HCT116 (cell line): ENCODE measurements around the gene CENATAC. TPM values are rescaled to one million over a fixed set of nuclear protein-coding genes. Genes with fewer than 3 reads are reported as not detected.

Experiments
- ATAC-seq: fragments of 200-7000 bp; cut with Tn5 transposase; 2 replicates; pipeline ENCODE4 v1.9.1; 2020; ENCODE audit warnings: mild to moderate bottlenecking, moderate library complexity
- BruUV-seq: library from RNA; stranded (reverse); fragments of 400-500 nt; replicated peaks from 2 replicates; lab custom pipeline; 2021; lab: Mats Ljungman, UMichigan
- CTCF ChIA-PET: fragments of 300-600 bp; sonication (Branson Sonifier 250); formaldehyde crosslinking; loops from one replicate; lab custom pipeline; 2021; ENCODE audit warnings: antibody characterized with exemption; lab: Charles Lee
- POLR2A ChIA-PET: fragments of 300-600, 350-600 bp; sonication (Branson Sonifier 250); formaldehyde crosslinking; loops from one replicate; lab custom pipeline; 2021; ENCODE audit warnings: antibody characterized with exemption; lab: Charles Lee
- RAD21 ChIA-PET, 2 experiments: fragments of 300-600 bp; sonication (Branson Sonifier 250); formaldehyde crosslinking; loops; one replicate each; lab custom pipeline; 2023; ENCODE audit warnings: low total read pairs in 2 of 2; ENCODE audit not compliant: uncharacterized antibody in 2 of 2, unreplicated experiment in 2 of 2, low non-redundant PET in 1 of 2; lab: Charles Lee
- DNase-seq: peaks from one replicate; pipeline ENCODE4 v3.0.0-alpha.2; 2010; ENCODE audit warnings: low read depth, low spot score
- H2AFZ ChIP-seq: fragments of 200-600 bp; shearing (Covaris generic), sonication (generic); 2 replicates; pipeline ENCODE4 v1.6.1; 2017; ENCODE audit warnings: low read depth, mixed run types, mixed read lengths, antibody characterized with exemption, low read length; ENCODE audit not compliant: poor library complexity, severe bottlenecking
- H3K27ac ChIP-seq: 2 replicates; pipeline ENCODE4 v1.5.1; 2012; ENCODE audit warnings: low read depth, low read length
- H3K27me3 ChIP-seq: fragments of 200-600 bp; sonication (generic); 2 replicates; pipeline ENCODE4 v1.6.1; 2016; ENCODE audit warnings: mixed run types, low read length, mixed read lengths; ENCODE audit not compliant: insufficient read depth
- H3K36me3 ChIP-seq, 2 experiments: fragments of 200-500 bp in 1 of 2; fragments of 200-600 bp in 1 of 2; sonication (Bioruptor generic) in 1 of 2; sonication (generic) in 1 of 2; 2 replicates each; pipeline versions ENCODE4 v1.5.1 to v1.6.1; 2014 to 2016; ENCODE audit warnings: low read length in 2 of 2, inconsistent platforms in 1 of 2, mixed read lengths in 1 of 2, mixed run types in 1 of 2; ENCODE audit not compliant: insufficient read depth in 2 of 2, control insufficient read depth in 1 of 2
- H3K4me1 ChIP-seq, 2 experiments: fragments of 200-600 bp in 1 of 2; sonication (generic) in 1 of 2; 2 replicates each; pipeline versions ENCODE4 v1.5.1 to v1.6.1; 2012 to 2017; ENCODE audit warnings: low read length in 2 of 2, inconsistent platforms in 1 of 2, mild to moderate bottlenecking in 1 of 2, mixed read lengths in 1 of 2, mixed run types in 1 of 2, moderate library complexity in 1 of 2; ENCODE audit not compliant: insufficient read depth in 2 of 2, control insufficient read depth in 1 of 2
- H3K4me2 ChIP-seq: fragments of 200-600 bp; sonication (generic); 2 replicates; pipeline ENCODE4 v1.6.1; 2017; ENCODE audit warnings: mixed run types, low read length, mixed read lengths
- H3K4me3 ChIP-seq, 2 experiments: fragments of 200-600 bp in 1 of 2; sonication (generic) in 1 of 2; replicated peaks in 1 of 2; 2 replicates each; pipeline ENCODE4 v1.5.1; 2011 to 2016; ENCODE audit warnings: low read length in 2 of 2, control low read depth in 1 of 2, low read depth in 1 of 2, mild to moderate bottlenecking in 1 of 2, mixed read lengths in 1 of 2, mixed run types in 1 of 2
- H3K79me2 ChIP-seq: fragments of 200-600 bp; sonication (generic); 2 replicates; pipeline ENCODE4 v1.6.1; 2017; ENCODE audit warnings: mild to moderate bottlenecking, mixed run types, low read length, moderate library complexity, mixed read lengths; ENCODE audit not compliant: insufficient read depth
- H3K9ac ChIP-seq: fragments of 200-600 bp; sonication (generic); 2 replicates; pipeline ENCODE4 v1.6.1; 2016; ENCODE audit warnings: low read length, mixed read lengths
- H3K9me2 ChIP-seq: fragments of 200-600 bp; sonication (generic), shearing (Covaris generic); 2 replicates; pipeline ENCODE4 v1.6.1; 2017; ENCODE audit warnings: mixed run types, mild to moderate bottlenecking, moderate library complexity; ENCODE audit not compliant: insufficient read depth
- H3K9me3 ChIP-seq, 2 experiments: fragments of 200-500 bp in 1 of 2; fragments of 200-600 bp in 1 of 2; sonication (Bioruptor generic) in 1 of 2; sonication (generic) in 1 of 2; 2 replicates each; pipeline ENCODE4 v1.6.1; 2014 to 2017; ENCODE audit warnings: low read length in 2 of 2, mixed read lengths in 2 of 2, inconsistent platforms in 1 of 2, low read depth in 1 of 2, mild to moderate bottlenecking in 1 of 2, mixed run types in 1 of 2, moderate library complexity in 1 of 2; ENCODE audit not compliant: control insufficient read depth in 1 of 2, insufficient read depth in 1 of 2
- H4K20me1 ChIP-seq: fragments of 200-600 bp; sonication (generic), shearing (Covaris generic); 2 replicates; pipeline ENCODE4 v1.6.1; 2017; ENCODE audit warnings: mixed run types, mild to moderate bottlenecking, moderate library complexity; ENCODE audit not compliant: insufficient read depth
- CBX3 ChIP-seq: IDR thresholded peaks from 2 replicates; pipeline ENCODE4 v1.6.1; 2012; ENCODE audit warnings: low read depth
- CEBPB ChIP-seq: IDR thresholded peaks from 2 replicates; pipeline ENCODE4 v1.6.1; 2012; ENCODE audit warnings: low read depth
- ELF1 ChIP-seq: IDR thresholded peaks from 2 replicates; pipeline ENCODE4 v1.6.1; 2012; ENCODE audit warnings: low read depth, borderline replicate concordance
- EZH2 ChIP-seq: fragments of 200-600 bp; sonication (generic); IDR thresholded peaks from 2 replicates; pipeline ENCODE4 v1.6.1; 2017; ENCODE audit warnings: antibody characterized with exemption, mixed run types
- EZH2phosphoT487 ChIP-seq: fragments of 200-600 bp; IDR thresholded peaks from 2 replicates; pipeline ENCODE4 v1.6.1; 2018; ENCODE audit warnings: antibody characterized with exemption, borderline replicate concordance
- FOSL1 ChIP-seq: IDR thresholded peaks from 2 replicates; pipeline ENCODE4 v1.6.1; 2012; ENCODE audit warnings: low read depth
- POLR2A ChIP-seq: IDR thresholded peaks from 2 replicates; pipeline ENCODE4 v1.7.0; 2011; ENCODE audit warnings: borderline replicate concordance; ENCODE audit not compliant: insufficient read depth, insufficient read length; ENCODE audit errors: extremely low read depth
- POLR2AphosphoS5 ChIP-seq: IDR thresholded peaks from 2 replicates; pipeline ENCODE4 v1.6.1; 2011; ENCODE audit warnings: mild to moderate bottlenecking, low read depth, low read length, moderate library complexity
- RAD21 ChIP-seq: IDR thresholded peaks from 2 replicates; pipeline ENCODE4 v1.6.1; 2012; ENCODE audit warnings: low read depth, mild to moderate bottlenecking
- SIN3A ChIP-seq: IDR thresholded peaks from 2 replicates; pipeline ENCODE4 v1.6.1; 2012; ENCODE audit warnings: low read depth
- SRF ChIP-seq: IDR thresholded peaks from 2 replicates; pipeline ENCODE4 v1.6.1; 2012; ENCODE audit warnings: low read depth
- TCF7L2 ChIP-seq: IDR thresholded peaks from 2 replicates; pipeline ENCODE4 v1.7.0; 2011; ENCODE audit warnings: borderline replicate concordance, inconsistent platforms; ENCODE audit not compliant: insufficient read depth, insufficient read length; ENCODE audit errors: extremely low read depth
- YY1 ChIP-seq: IDR thresholded peaks from 2 replicates; pipeline ENCODE4 v1.6.1; 2011; ENCODE audit warnings: low read length, low read depth, moderate library complexity, mild to moderate bottlenecking; ENCODE audit not compliant: insufficient replicate concordance; ENCODE audit errors: extremely low read depth
- ZFX ChIP-seq: fragments of 450-650 bp; IDR thresholded peaks from 2 replicates; pipeline ENCODE4 v1.6.1; 2017
- ZNF274 ChIP-seq: fragments of 200-500 bp; sonication (Bioruptor generic); IDR thresholded peaks from 2 replicates; pipeline ENCODE4 v1.6.1; 2014; ENCODE audit warnings: mild to moderate bottlenecking, low read depth, low read length, inconsistent platforms
- intact Hi-C: fragments of 100-400 bp; cut with micrococcal nuclease; formaldehyde crosslinking; loops from 2 replicates; pipeline ENCODE4 v1.10.0; 2022
- total RNA-seq: library from RNA; stranded (reverse); gene quantifications from one replicate; pipeline ENCODE4 v1.2.1, GENCODE V29; 2021; ENCODE audit not compliant: unreplicated experiment
- TF ChIP-seq, protein P1 (sequence below): IDR thresholded peaks from 2 replicates; pipeline ENCODE4 v1.6.1; 2012; ENCODE audit warnings: low read depth
- TF ChIP-seq, protein P2 (sequence below): IDR thresholded peaks from 2 replicates; pipeline ENCODE4 v1.6.1; 2011; ENCODE audit warnings: mild to moderate bottlenecking, low read length, moderate library complexity; ENCODE audit not compliant: insufficient replicate concordance; ENCODE audit errors: extremely low read depth
- TF ChIP-seq, protein P3 (sequence below), 3 experiments: fragments of 200-600 bp in 1 of 3; sonication (generic) in 1 of 3; IDR thresholded peaks in 2 of 3; conservative IDR thresholded peaks in 1 of 3; 2 replicates each; pipeline ENCODE4 v1.5.1; 2012 to 2017; ENCODE audit warnings: low read depth in 2 of 3, low read length in 2 of 3, antibody characterized with exemption in 1 of 3, borderline replicate concordance in 1 of 3, control low read depth in 1 of 3, mild to moderate bottlenecking in 1 of 3, mixed read lengths in 1 of 3, mixed run types in 1 of 3, moderate library complexity in 1 of 3; ENCODE audit not compliant: insufficient read depth in 1 of 3
- TF ChIP-seq, protein P4 (sequence below): IDR thresholded peaks from 2 replicates; pipeline ENCODE4 v1.6.1; 2012

CENATAC gene
- total RNA-seq, 1 experiment from 2014 or later, result 28.9 TPM

DNA sequence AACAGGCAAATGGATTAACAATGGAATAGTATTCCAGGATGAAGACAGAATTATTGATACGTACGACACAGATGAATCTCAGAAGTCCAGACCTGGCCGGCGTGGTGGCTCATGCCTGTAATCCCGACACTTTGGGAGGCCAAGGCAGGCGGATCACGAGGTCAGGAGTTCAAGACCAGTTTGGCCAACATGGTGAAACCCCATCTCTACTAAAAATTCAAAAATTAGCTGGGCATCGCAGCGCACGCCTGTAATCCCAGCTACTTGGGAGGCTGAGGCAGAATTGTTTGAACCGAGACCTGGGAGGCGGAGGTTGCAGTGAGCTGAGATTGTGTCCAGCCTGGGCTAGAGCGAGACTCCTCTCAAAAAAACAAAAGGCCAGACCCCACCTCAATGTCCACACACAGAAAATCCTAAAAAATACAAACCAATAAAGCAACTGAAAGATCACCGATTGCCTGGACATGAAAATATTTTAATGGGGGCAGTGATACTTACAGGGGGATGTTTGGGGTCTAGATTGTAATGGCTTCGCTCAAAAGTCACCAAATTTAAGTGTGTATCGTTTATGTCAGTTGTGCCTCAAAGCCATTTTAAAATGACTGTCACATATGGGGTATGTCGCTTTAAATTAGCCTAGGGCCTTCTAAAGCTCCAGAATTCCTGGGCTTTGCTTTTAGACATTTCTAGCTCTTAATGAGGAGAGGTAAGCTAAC is 16.4 kb downstream of the CENATAC start:
- H3K9ac ChIP-seq, result no peak overlapping the region
- CTCF ChIA-PET, result no interaction called here
- H3K79me2 ChIP-seq, result peaks cover 44% of the 10 kb centered on the region
- no peak for DNase-seq
- no peak overlapping the region for H3K4me3 ChIP-seq
- no peaks in the 10 kb centered on the region for H3K9me2 ChIP-seq
- intact Hi-C loops, result no loop called here
- POLR2A ChIA-PET, result interaction anchor here (0.7 to 1.5 kb wide), 2 partner anchors 73 to 107 kb away, joined by 3 read pairs; partner anchors contain the start of gene HINFP
- H3K27me3 ChIP-seq, result no peaks in the 10 kb centered on the region
- TF ChIP-seq POLR2A (no peak), SRF (no peak), RAD21 (no peak), FOSL1 (0 out of 2 replicates have a peak, but pooled peaks have one; percentile 0), POLR2AphosphoS5 (peak; percentile 60), ZFX (no peak), TCF7L2 (no peak), EZH2 (no peak), YY1 (no peak), SIN3A (0 out of 2 replicates have a peak, but pooled peaks have one; percentile 40), CEBPB (no peak), CBX3 (no peak), ZNF274 (no peak), EZH2phosphoT487 (no peak), ELF1 (no peak)
- TF ChIP-seq, protein P1, sequence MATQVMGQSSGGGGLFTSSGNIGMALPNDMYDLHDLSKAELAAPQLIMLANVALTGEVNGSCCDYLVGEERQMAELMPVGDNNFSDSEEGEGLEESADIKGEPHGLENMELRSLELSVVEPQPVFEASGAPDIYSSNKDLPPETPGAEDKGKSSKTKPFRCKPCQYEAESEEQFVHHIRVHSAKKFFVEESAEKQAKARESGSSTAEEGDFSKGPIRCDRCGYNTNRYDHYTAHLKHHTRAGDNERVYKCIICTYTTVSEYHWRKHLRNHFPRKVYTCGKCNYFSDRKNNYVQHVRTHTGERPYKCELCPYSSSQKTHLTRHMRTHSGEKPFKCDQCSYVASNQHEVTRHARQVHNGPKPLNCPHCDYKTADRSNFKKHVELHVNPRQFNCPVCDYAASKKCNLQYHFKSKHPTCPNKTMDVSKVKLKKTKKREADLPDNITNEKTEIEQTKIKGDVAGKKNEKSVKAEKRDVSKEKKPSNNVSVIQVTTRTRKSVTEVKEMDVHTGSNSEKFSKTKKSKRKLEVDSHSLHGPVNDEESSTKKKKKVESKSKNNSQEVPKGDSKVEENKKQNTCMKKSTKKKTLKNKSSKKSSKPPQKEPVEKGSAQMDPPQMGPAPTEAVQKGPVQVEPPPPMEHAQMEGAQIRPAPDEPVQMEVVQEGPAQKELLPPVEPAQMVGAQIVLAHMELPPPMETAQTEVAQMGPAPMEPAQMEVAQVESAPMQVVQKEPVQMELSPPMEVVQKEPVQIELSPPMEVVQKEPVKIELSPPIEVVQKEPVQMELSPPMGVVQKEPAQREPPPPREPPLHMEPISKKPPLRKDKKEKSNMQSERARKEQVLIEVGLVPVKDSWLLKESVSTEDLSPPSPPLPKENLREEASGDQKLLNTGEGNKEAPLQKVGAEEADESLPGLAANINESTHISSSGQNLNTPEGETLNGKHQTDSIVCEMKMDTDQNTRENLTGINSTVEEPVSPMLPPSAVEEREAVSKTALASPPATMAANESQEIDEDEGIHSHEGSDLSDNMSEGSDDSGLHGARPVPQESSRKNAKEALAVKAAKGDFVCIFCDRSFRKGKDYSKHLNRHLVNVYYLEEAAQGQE, result no peak
- TF ChIP-seq, protein P2, sequence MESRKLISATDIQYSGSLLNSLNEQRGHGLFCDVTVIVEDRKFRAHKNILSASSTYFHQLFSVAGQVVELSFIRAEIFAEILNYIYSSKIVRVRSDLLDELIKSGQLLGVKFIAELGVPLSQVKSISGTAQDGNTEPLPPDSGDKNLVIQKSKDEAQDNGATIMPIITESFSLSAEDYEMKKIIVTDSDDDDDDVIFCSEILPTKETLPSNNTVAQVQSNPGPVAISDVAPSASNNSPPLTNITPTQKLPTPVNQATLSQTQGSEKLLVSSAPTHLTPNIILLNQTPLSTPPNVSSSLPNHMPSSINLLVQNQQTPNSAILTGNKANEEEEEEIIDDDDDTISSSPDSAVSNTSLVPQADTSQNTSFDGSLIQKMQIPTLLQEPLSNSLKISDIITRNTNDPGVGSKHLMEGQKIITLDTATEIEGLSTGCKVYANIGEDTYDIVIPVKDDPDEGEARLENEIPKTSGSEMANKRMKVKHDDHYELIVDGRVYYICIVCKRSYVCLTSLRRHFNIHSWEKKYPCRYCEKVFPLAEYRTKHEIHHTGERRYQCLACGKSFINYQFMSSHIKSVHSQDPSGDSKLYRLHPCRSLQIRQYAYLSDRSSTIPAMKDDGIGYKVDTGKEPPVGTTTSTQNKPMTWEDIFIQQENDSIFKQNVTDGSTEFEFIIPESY, result no peak
- TF ChIP-seq, protein P3, sequence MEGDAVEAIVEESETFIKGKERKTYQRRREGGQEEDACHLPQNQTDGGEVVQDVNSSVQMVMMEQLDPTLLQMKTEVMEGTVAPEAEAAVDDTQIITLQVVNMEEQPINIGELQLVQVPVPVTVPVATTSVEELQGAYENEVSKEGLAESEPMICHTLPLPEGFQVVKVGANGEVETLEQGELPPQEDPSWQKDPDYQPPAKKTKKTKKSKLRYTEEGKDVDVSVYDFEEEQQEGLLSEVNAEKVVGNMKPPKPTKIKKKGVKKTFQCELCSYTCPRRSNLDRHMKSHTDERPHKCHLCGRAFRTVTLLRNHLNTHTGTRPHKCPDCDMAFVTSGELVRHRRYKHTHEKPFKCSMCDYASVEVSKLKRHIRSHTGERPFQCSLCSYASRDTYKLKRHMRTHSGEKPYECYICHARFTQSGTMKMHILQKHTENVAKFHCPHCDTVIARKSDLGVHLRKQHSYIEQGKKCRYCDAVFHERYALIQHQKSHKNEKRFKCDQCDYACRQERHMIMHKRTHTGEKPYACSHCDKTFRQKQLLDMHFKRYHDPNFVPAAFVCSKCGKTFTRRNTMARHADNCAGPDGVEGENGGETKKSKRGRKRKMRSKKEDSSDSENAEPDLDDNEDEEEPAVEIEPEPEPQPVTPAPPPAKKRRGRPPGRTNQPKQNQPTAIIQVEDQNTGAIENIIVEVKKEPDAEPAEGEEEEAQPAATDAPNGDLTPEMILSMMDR (IDR thresholded peaks at IDR 0.05 in 2 of 3, conservative IDR thresholded peaks at IDR 0.05 in 1 of 3; ENCODE audit: borderline replicate concordance in 1 of 3, insufficient read depth in 1 of 3, low read depth in 2 of 3, low read length in 2 of 3), result no peak
- TF ChIP-seq, protein P4, sequence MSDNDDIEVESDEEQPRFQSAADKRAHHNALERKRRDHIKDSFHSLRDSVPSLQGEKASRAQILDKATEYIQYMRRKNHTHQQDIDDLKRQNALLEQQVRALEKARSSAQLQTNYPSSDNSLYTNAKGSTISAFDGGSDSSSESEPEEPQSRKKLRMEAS, result no peak
- H3K9me3 ChIP-seq, result no peaks in the 10 kb centered on the region
- no peaks in the 10 kb centered on the region for H4K20me1 ChIP-seq
- RAD21 ChIA-PET, result no interaction called here
- no peak overlapping the region for H2AFZ ChIP-seq
- H3K4me1 ChIP-seq, result peaks cover 10 to 18% of the 10 kb centered on the region in 2 experiments; a peak in 3 of 4 replicates
- ATAC-seq, result no peak
- peak overlapping the region; percentile 96; the same call in 1 of the 2 replicates for H3K27ac ChIP-seq
- peaks cover 33 to 65% of the 10 kb centered on the region in 2 experiments for H3K36me3 ChIP-seq
- H3K4me2 ChIP-seq, result no peak overlapping the region
- BruUV-seq, result no TSS peak
